Measurements from ENCODE around the gene TBL3.

GRCh38 chr16:1975432-1976215 is 3.8 kb downstream of the TBL3 start:
- TF ChIP-seq POLR2A (IDR thresholded peaks at IDR 0.05) (no peak), CTCF (IDR thresholded peaks at IDR 0.05) (no peak)

Data from uterus (tissue), 2 donors.